ENCODE results near the gene ARPP19. TPM values are rescaled to one million over a fixed set of nuclear protein-coding genes. Genes with fewer than 3 reads are reported as not detected.
"Not testable (repeated sequence)": the region's sequence is repeated elsewhere in the genome, so short reads cannot be mapped to it uniquely, and the experiment has no call there.

ARPP19 gene
- total RNA-seq, 4 donors from 2014 or later = 141 to 201 (median 166) TPM

- intact Hi-C loops (cut with DNase I) = no loop called here
- WGBS = 88% methylated on average over 2 of the region's 2 CpGs
- Histone ChIP-seq H3K36me3 (peaks cover 7 to 61% (median 42%) of the 10 kb centered on the region in 4 donors), H3K4me3 (no peak overlapping the region), H3K27me3 (no peaks in the 10 kb centered on the region), H3K27ac (replicated peaks in 1 of 4) (no peak overlapping the region), H3K9me3 (no peaks in the 10 kb centered on the region), H3K4me1 (peaks cover 0 to 23% (median 15%) of the 10 kb centered on the region in 4 donors)
- no peak for TF ChIP-seq POLR2AphosphoS5 (IDR thresholded peaks at IDR 0.05)
- no peak for TF ChIP-seq POLR2A (IDR thresholded peaks at IDR 0.05; ENCODE audit: low read depth)
- TF ChIP-seq EP300 (IDR thresholded peaks at IDR 0.05) = no peak
- TF ChIP-seq, protein P1, sequence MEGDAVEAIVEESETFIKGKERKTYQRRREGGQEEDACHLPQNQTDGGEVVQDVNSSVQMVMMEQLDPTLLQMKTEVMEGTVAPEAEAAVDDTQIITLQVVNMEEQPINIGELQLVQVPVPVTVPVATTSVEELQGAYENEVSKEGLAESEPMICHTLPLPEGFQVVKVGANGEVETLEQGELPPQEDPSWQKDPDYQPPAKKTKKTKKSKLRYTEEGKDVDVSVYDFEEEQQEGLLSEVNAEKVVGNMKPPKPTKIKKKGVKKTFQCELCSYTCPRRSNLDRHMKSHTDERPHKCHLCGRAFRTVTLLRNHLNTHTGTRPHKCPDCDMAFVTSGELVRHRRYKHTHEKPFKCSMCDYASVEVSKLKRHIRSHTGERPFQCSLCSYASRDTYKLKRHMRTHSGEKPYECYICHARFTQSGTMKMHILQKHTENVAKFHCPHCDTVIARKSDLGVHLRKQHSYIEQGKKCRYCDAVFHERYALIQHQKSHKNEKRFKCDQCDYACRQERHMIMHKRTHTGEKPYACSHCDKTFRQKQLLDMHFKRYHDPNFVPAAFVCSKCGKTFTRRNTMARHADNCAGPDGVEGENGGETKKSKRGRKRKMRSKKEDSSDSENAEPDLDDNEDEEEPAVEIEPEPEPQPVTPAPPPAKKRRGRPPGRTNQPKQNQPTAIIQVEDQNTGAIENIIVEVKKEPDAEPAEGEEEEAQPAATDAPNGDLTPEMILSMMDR (IDR thresholded peaks at IDR 0.05) = no peak
- DNase-seq (ENCODE audit: extremely low spot score) = no peak
Measured at GRCh38 chr15:52552303-52552702, 16.5 kb downstream of the ARPP19 start.

GRCh38 chr15:52551762-52552161 is 17.1 kb downstream of the ARPP19 start:
- Histone ChIP-seq H3K27me3 (no peaks in the 10 kb centered on the region), H3K9me3 (no peaks in the 10 kb centered on the region), H3K4me1 (peaks cover 0 to 18% (median 9%) of the 10 kb centered on the region in 4 donors), H3K4me3 (no peak overlapping the region), H3K36me3 (peaks cover 7 to 64% (median 44%) of the 10 kb centered on the region in 4 donors), H3K27ac (replicated peaks in 1 of 4) (no peak overlapping the region)
- 81% methylated on average over 6 of the region's 6 CpGs for WGBS
- no peak for DNase-seq (ENCODE audit: extremely low spot score)
- TF ChIP-seq, protein P1 (IDR thresholded peaks at IDR 0.05) = no peak
- no peak for TF ChIP-seq POLR2A (IDR thresholded peaks at IDR 0.05; ENCODE audit: low read depth)
- no peak for TF ChIP-seq POLR2AphosphoS5 (IDR thresholded peaks at IDR 0.05)
- TF ChIP-seq EP300 (IDR thresholded peaks at IDR 0.05) = no peak
- intact Hi-C loops (cut with DNase I) = no loop called here

- intact Hi-C loops (cut with DNase I) = not testable (repeated sequence)
Measured at GRCh38 chr15:52551186-52551585, 17.6 kb downstream of the ARPP19 start.

DNA sequence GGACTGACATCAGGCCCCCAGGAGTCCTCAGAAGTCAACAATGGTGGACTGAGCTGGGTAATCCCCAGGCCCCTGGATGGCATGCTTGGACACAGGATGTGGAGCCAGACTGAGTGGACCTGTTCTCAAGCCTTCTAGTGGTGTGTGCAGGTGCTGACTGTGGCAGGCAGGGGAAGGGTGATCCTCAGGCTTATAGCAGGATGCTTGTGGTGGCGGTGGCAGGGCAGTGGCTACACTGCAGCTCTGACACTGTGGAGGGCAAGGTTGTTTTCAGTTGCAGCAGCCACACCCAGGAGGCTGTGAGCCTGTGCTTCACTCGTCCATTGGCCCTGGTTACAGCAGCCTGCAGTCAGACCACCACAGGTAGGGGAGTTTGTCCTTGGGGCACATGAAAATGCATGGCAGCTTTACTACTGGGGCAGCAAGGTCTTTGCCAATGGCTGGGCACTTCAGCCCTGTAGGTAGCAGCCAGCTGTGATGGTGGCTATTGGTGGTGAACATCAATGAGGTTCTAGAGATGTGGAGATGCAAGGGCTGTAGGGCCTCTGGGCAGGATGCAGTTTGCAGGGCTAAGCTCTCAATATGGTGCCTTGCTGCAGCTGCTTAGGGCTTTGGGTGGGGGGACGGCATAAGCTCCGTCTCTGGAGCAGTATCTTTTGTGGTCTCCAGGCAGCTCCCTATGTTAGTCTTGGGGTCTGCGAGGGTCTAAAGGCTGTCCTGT is 22.6 kb downstream of the ARPP19 start:
- Histone ChIP-seq H3K4me3 (no peak overlapping the region), H3K9me3 (no peaks in the 10 kb centered on the region), H3K4me1 (no peaks in the 10 kb centered on the region), H3K27me3 (no peaks in the 10 kb centered on the region), H3K36me3 (peaks cover 14 to 54% (median 40%) of the 10 kb centered on the region in 4 donors), H3K27ac (replicated peaks in 1 of 4) (no peak overlapping the region)
- intact Hi-C loops (cut with DNase I) = no loop called here
- WGBS = 87% methylated on average over 4 of the region's 5 CpGs
- DNase-seq (ENCODE audit: extremely low spot score) = peak; percentile 68
- TF ChIP-seq POLR2AphosphoS5 (IDR thresholded peaks at IDR 0.05) (peak in 1 of 2 donors; percentile 13), EP300 (IDR thresholded peaks at IDR 0.05) (no peak)

More at GRCh38 chr15:52551186-52551585, 17.6 kb downstream of the ARPP19 start:
- not testable (repeated sequence) for H3K9me3 ChIP-seq; H3K27me3 ChIP-seq; H3K4me3 ChIP-seq; DNase-seq (ENCODE audit: extremely low spot score); H3K27ac ChIP-seq (replicated peaks in 1 of 4)
- Histone ChIP-seq H3K36me3 (peaks cover 11 to 64% (median 47%) of the 10 kb centered on the region in 4 donors), H3K4me1 (peaks cover 0 to 12% (median 4%) of the 10 kb centered on the region in 4 donors)
- 82% methylated on average over 1 of the region's 1 CpG for WGBS

GRCh38 chr15:52540374-52541012 is 28.3 kb downstream of the ARPP19 start:
- TF ChIP-seq POLR2AphosphoS5 (IDR thresholded peaks at IDR 0.05) = no peak
- TF ChIP-seq, protein P1 (IDR thresholded peaks at IDR 0.05) = no peak
- TF ChIP-seq POLR2A (IDR thresholded peaks at IDR 0.05; ENCODE audit: low read depth) = no peak
- TF ChIP-seq EP300 (IDR thresholded peaks at IDR 0.05) = no peak
- Histone ChIP-seq H3K4me3 (no peak overlapping the region), H3K36me3 (peaks cover 0 to 2% (median 0%) of the 10 kb centered on the region in 4 donors), H3K4me1 (no peaks in the 10 kb centered on the region), H3K9me3 (no peaks in the 10 kb centered on the region), H3K27me3 (peaks cover 0 to 3% (median 0%) of the 10 kb centered on the region in 4 donors), H3K27ac (replicated peaks in 1 of 4) (no peak overlapping the region)
- intact Hi-C loops (cut with DNase I) = no loop called here
- WGBS = 78% methylated on average over 3 of the region's 3 CpGs
- no peak for DNase-seq (ENCODE audit: extremely low spot score)
